ENCODE results near the gene PRKG2. TPM values are rescaled to one million over a fixed set of nuclear protein-coding genes. Genes with fewer than 3 reads are reported as not detected.

PRKG2 gene
- total RNA-seq, 1 donor from 2014 or later, result 2.3 TPM

- no peaks in the 10 kb centered on the region for H3K4me1 Mint-ChIP-seq
- DNase-seq (ENCODE audit: low spot score), result no peak
- H3K27me3 Mint-ChIP-seq (ENCODE audit: insufficient read depth, low read depth), result no peaks in the 10 kb centered on the region
- Histone ChIP-seq H3K27ac (no peak overlapping the region), H3F3A (ENCODE audit: low read depth) (no peaks in the 10 kb centered on the region), H3K9ac (no peak overlapping the region), H3K4me1 (no peaks in the 10 kb centered on the region), H3K27me3 (no peaks in the 10 kb centered on the region), H2AFZ (replicated peaks) (no peak overlapping the region), H3K36me3 (no peaks in the 10 kb centered on the region), H3K4me3 (no peak overlapping the region), H3K79me2 (ENCODE audit: low read depth) (no peaks in the 10 kb centered on the region), H4K20me1 (ENCODE audit: low read depth) (no peaks in the 10 kb centered on the region), H3K4me2 (no peak overlapping the region), H3K9me3 (ENCODE audit: low read depth) (no peaks in the 10 kb centered on the region)
- H3K36me3 Mint-ChIP-seq, result no peaks in the 10 kb centered on the region
- no peaks in the 10 kb centered on the region for H3K9me3 Mint-ChIP-seq
- H3K27ac Mint-ChIP-seq, result no peak overlapping the region
- TF ChIP-seq EZH2 (IDR thresholded peaks at IDR 0.05) (no peak), EZH2phosphoT487 (IDR thresholded peaks at IDR 0.05) (no peak), CTCF (IDR thresholded peaks at IDR 0.05) (no peak)
- no peak overlapping the region for H3K4me3 Mint-ChIP-seq
Measured at GRCh38 chr4:81106150-81106549, 108.9 kb downstream of the PRKG2 start.

- H3K4me3 Mint-ChIP-seq, result no peak overlapping the region
- no peaks in the 10 kb centered on the region for H3K27me3 ChIP-seq
- H3K27ac Mint-ChIP-seq, result no peak overlapping the region
- TF ChIP-seq EZH2 (IDR thresholded peaks at IDR 0.05), result no peak
- no peak for TF ChIP-seq EZH2phosphoT487 (IDR thresholded peaks at IDR 0.05)
- no peak for TF ChIP-seq CTCF (IDR thresholded peaks at IDR 0.05)
- no peaks in the 10 kb centered on the region for H3K36me3 Mint-ChIP-seq
- H3F3A ChIP-seq (ENCODE audit: low read depth), result no peaks in the 10 kb centered on the region
- H3K4me2 ChIP-seq, result no peak overlapping the region
- no peaks in the 10 kb centered on the region for H3K9me3 Mint-ChIP-seq
- H3K36me3 ChIP-seq, result peaks cover 3% of the 10 kb centered on the region
- DNase-seq (ENCODE audit: low spot score), result no peak
- H3K79me2 ChIP-seq (ENCODE audit: low read depth), result no peaks in the 10 kb centered on the region
- H3K9ac ChIP-seq, result no peak overlapping the region
- no peak overlapping the region for H3K4me3 ChIP-seq
- H3K4me1 Mint-ChIP-seq, result no peaks in the 10 kb centered on the region
- H3K9me3 ChIP-seq (ENCODE audit: low read depth), result no peaks in the 10 kb centered on the region
- no peak overlapping the region for H2AFZ ChIP-seq (replicated peaks)
- H3K27ac ChIP-seq, result no peak overlapping the region
- H4K20me1 ChIP-seq (ENCODE audit: low read depth), result no peaks in the 10 kb centered on the region
- H3K4me1 ChIP-seq, result no peaks in the 10 kb centered on the region
- H3K27me3 Mint-ChIP-seq (ENCODE audit: insufficient read depth, low read depth), result no peaks in the 10 kb centered on the region
Measured at GRCh38 chr4:81102107-81102506, 112.9 kb downstream of the PRKG2 start.

GRCh38 chr4:81096566-81096965, 118.5 kb downstream of the PRKG2 start:
- H3K27me3 ChIP-seq, result no peaks in the 10 kb centered on the region
- Mint-ChIP-seq H3K27me3 (ENCODE audit: insufficient read depth, low read depth) (no peaks in the 10 kb centered on the region), H3K9me3 (no peaks in the 10 kb centered on the region), H3K4me1 (peaks cover 8% of the 10 kb centered on the region), H3K4me3 (no peak overlapping the region), H3K27ac (no peak overlapping the region), H3K36me3 (no peaks in the 10 kb centered on the region)
- H2AFZ ChIP-seq (replicated peaks), result no peak overlapping the region
- no peaks in the 10 kb centered on the region for H4K20me1 ChIP-seq (ENCODE audit: low read depth)
- TF ChIP-seq CTCF (IDR thresholded peaks at IDR 0.05), result no peak
- TF ChIP-seq EZH2 (IDR thresholded peaks at IDR 0.05), result no peak
- TF ChIP-seq EZH2phosphoT487 (IDR thresholded peaks at IDR 0.05), result no peak
- H3K9ac ChIP-seq, result no peak overlapping the region
- no peaks in the 10 kb centered on the region for H3K4me1 ChIP-seq
- peaks cover 3% of the 10 kb centered on the region for H3K36me3 ChIP-seq
- H3K9me3 ChIP-seq (ENCODE audit: low read depth), result no peaks in the 10 kb centered on the region
- no peaks in the 10 kb centered on the region for H3F3A ChIP-seq (ENCODE audit: low read depth)
- no peak overlapping the region for H3K27ac ChIP-seq
- H3K79me2 ChIP-seq (ENCODE audit: low read depth), result no peaks in the 10 kb centered on the region
- H3K4me2 ChIP-seq, result no peak overlapping the region
- H3K4me3 ChIP-seq, result no peak overlapping the region
- DNase-seq (ENCODE audit: low spot score), result no peak
